Endodermal cell (in vitro differentiated cells): ENCODE results near the gene PDHX. TPM values are rescaled to one million over a fixed set of nuclear protein-coding genes. Genes with fewer than 3 reads are reported as not detected.

Experiments used
- DNase-seq: peaks from one replicate; pipeline ENCODE4 v3.0.0-alpha.2; 2017
- H3K27ac ChIP-seq: 2 replicates; pipeline ENCODE4 v1.5.1; 2013; ENCODE audit warnings: mild to moderate bottlenecking, low read depth, low read length, moderate library complexity
- H3K27me3 ChIP-seq: 2 replicates; pipeline ENCODE4 v1.6.1; 2013; ENCODE audit warnings: mild to moderate bottlenecking, low read length, moderate library complexity; ENCODE audit not compliant: insufficient read depth, control insufficient read depth, poor library complexity, severe bottlenecking
- H3K36me3 ChIP-seq: 2 replicates; pipeline ENCODE4 v1.7.0; 2013; ENCODE audit warnings: mild to moderate bottlenecking, low read length, moderate library complexity; ENCODE audit not compliant: control insufficient read depth, insufficient read depth
- H3K4me1 ChIP-seq: one replicate; pipeline ENCODE4 v1.7.0; 2013; ENCODE audit warnings: low read length; ENCODE audit not compliant: control insufficient read depth, insufficient read depth
- H3K4me3 ChIP-seq: 2 replicates; pipeline ENCODE4 v1.5.1; 2013; ENCODE audit warnings: mild to moderate bottlenecking, low read length, moderate library complexity
- H3K9ac ChIP-seq: 2 replicates; pipeline ENCODE4 v1.6.1; 2013; ENCODE audit warnings: mild to moderate bottlenecking, low read length, moderate library complexity; ENCODE audit not compliant: poor library complexity, severe bottlenecking; ENCODE audit errors: extremely low read depth
- H3K9me3 ChIP-seq: 2 replicates; pipeline ENCODE4 v1.6.1; 2013; ENCODE audit warnings: mild to moderate bottlenecking, low read length, moderate library complexity; ENCODE audit not compliant: control insufficient read depth
- H3K27ac Mint-ChIP-seq: 2 replicates; pipeline ENCODE4 v1.8.0; 2020; ENCODE audit warnings: mixed read lengths
- H3K27me3 Mint-ChIP-seq: 2 replicates; pipeline ENCODE4 v1.8.0; 2021; ENCODE audit warnings: mild to moderate bottlenecking, mixed read lengths; ENCODE audit not compliant: insufficient read depth
- H3K36me3 Mint-ChIP-seq: 2 replicates; pipeline ENCODE4 v1.8.0; 2020; ENCODE audit warnings: low read depth, mixed read lengths
- H3K4me1 Mint-ChIP-seq: 2 replicates; pipeline ENCODE4 v1.8.0; 2020; ENCODE audit warnings: mixed read lengths
- H3K4me3 Mint-ChIP-seq: 2 replicates; pipeline ENCODE4 v1.8.0; 2020; ENCODE audit warnings: mild to moderate bottlenecking, moderate library complexity, mixed read lengths
- H3K9me3 Mint-ChIP-seq: 2 replicates; pipeline ENCODE4 v1.8.0; 2020; ENCODE audit warnings: mild to moderate bottlenecking, mixed read lengths
- WGBS, 2 experiments: methylation state at CpG; one replicate each; pipeline versions ENCODE4 v1.1.5 to v1.1.7; 2013; ENCODE audit warnings: missing lambda C conversion rate in 2 of 2, mixed read lengths in 1 of 2; ENCODE audit not compliant: insufficient coverage in 1 of 2, insufficient read length in 1 of 2; 5-methylcytosine and 5-hydroxymethylcytosine counted together
- total RNA-seq, 2 donors: library from RNA; stranded (reverse); fragmentation: NEBNext Ultra II Directional in 1 of 2; extraction: Animal tissue kit (Norgen Biotek cat#: 25700) in 1 of 2; gene quantifications; 2 replicates in 1 of 2; 3 replicates in 1 of 2; pipeline ENCODE4 v1.2.1, GENCODE V29; 2021
- TF ChIP-seq, protein P1 (sequence below): fragments of 200-600 bp; sonication (generic); conservative IDR thresholded peaks from 2 replicates; pipeline ENCODE4 v1.5.0; 2021; ENCODE audit warnings: antibody characterized with exemption, mild to moderate bottlenecking

PDHX gene
- total RNA-seq, 2 donors from 2014 or later: 42.0 to 48.6 TPM

DNA sequence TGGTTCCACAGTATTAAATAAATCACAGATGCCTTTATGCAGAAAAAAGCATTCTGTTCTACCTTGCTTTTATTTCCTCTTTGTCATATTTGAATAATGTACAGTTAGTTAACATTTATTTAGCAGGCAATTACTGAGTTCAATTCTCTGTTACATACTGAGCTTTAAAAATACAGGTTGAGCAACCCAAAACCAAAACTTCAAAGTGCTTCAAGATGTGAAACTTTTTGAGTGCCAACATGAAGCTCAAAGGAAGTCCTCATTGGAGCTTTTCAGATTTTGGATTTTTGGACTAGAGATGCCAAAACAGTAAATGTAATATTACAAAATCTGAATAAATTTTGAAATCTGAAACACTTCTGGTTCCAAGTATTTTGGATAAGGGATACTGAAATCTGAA is 54.1 kb downstream of the PDHX start:
- Mint-ChIP-seq H3K27me3 (no peaks in the 10 kb centered on the region), H3K27ac (no peak overlapping the region), H3K9me3 (peaks cover 8% of the 10 kb centered on the region), H3K4me1 (peaks cover 5% of the 10 kb centered on the region), H3K4me3 (no peak overlapping the region), H3K36me3 (peaks cover 77% of the 10 kb centered on the region)
- Histone ChIP-seq H3K36me3 (peaks cover 88% of the 10 kb centered on the region), H3K9me3 (peaks cover 32% of the 10 kb centered on the region), H3K4me1 (no peaks in the 10 kb centered on the region), H3K27me3 (no peaks in the 10 kb centered on the region), H3K4me3 (no peak overlapping the region), H3K27ac (no peak overlapping the region), H3K9ac (no peak overlapping the region)
- DNase-seq: no peak
- TF ChIP-seq, protein P1, sequence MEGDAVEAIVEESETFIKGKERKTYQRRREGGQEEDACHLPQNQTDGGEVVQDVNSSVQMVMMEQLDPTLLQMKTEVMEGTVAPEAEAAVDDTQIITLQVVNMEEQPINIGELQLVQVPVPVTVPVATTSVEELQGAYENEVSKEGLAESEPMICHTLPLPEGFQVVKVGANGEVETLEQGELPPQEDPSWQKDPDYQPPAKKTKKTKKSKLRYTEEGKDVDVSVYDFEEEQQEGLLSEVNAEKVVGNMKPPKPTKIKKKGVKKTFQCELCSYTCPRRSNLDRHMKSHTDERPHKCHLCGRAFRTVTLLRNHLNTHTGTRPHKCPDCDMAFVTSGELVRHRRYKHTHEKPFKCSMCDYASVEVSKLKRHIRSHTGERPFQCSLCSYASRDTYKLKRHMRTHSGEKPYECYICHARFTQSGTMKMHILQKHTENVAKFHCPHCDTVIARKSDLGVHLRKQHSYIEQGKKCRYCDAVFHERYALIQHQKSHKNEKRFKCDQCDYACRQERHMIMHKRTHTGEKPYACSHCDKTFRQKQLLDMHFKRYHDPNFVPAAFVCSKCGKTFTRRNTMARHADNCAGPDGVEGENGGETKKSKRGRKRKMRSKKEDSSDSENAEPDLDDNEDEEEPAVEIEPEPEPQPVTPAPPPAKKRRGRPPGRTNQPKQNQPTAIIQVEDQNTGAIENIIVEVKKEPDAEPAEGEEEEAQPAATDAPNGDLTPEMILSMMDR: no peak

DNA sequence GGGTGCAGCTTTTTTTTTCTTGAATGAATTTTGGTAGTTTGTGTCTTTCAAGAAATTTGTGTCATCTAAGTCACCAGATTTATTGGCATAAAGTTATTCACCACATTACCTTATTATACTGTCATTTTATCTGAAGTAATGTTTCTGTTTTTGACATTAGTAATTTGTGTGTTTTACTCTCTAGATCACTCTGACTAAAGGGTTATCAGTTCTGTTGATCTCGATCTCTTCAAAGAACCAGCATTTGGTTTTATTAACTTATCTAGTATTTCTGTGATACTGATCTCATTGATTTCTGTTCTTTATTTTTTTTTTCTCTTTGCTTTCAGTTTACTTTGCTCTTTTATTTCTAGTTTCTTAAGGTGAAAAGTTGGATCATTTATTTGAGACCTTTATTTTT is 55.5 kb downstream of the PDHX start:
- no peak for DNase-seq
- H3K9me3 Mint-ChIP-seq: peaks cover 8% of the 10 kb centered on the region
- Histone ChIP-seq H3K4me1 (no peaks in the 10 kb centered on the region), H3K27me3 (no peaks in the 10 kb centered on the region), H3K4me3 (no peak overlapping the region), H3K9me3 (peaks cover 32% of the 10 kb centered on the region), H3K9ac (no peak overlapping the region), H3K36me3 (peaks cover 78% of the 10 kb centered on the region), H3K27ac (no peak overlapping the region)
- TF ChIP-seq, protein P1: no peak
- no peaks in the 10 kb centered on the region for H3K27me3 Mint-ChIP-seq
- peaks cover 19% of the 10 kb centered on the region for H3K4me1 Mint-ChIP-seq
- H3K4me3 Mint-ChIP-seq: no peak overlapping the region
- WGBS, 2 experiments: 100% methylated on average over 1 of the region's 1 CpG; no CpG with 5 or more reads in 1 of the 2 experiments
- peaks cover 66% of the 10 kb centered on the region for H3K36me3 Mint-ChIP-seq
- H3K27ac Mint-ChIP-seq: no peak overlapping the region

DNA sequence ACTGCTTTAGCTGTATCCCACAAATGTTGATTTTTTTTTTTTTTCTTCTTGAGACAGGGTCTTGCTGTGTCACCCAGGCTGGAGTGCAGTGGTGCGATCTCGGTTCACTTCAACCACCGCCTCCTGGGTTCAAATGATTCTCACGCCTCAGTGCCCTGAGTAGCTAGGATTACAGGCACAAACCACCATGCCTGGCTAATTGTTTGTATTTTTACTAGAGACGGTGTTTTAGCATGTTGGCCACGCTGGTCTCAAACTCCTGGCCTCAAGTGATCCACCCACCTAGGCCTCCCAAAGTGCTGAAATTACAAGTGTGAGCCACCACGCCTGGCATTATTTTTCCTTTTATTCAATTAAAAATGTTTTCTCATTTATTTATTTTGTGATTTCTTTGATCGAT is 55.9 kb downstream of the PDHX start:
- H3K27ac Mint-ChIP-seq: no peak overlapping the region
- H3K4me1 ChIP-seq: no peaks in the 10 kb centered on the region
- no peak overlapping the region for H3K9ac ChIP-seq
- TF ChIP-seq, protein P1: no peak
- peaks cover 8% of the 10 kb centered on the region for H3K9me3 Mint-ChIP-seq
- H3K27me3 ChIP-seq: no peaks in the 10 kb centered on the region
- peaks cover 23% of the 10 kb centered on the region for H3K4me1 Mint-ChIP-seq
- no peak overlapping the region for H3K4me3 Mint-ChIP-seq
- no peaks in the 10 kb centered on the region for H3K27me3 Mint-ChIP-seq
- WGBS, 2 experiments: 84 to 93% methylated on average over 6 to 7 of the region's 8 CpGs
- H3K36me3 Mint-ChIP-seq: peaks cover 64% of the 10 kb centered on the region
- H3K27ac ChIP-seq: no peak overlapping the region
- DNase-seq: no peak
- H3K4me3 ChIP-seq: no peak overlapping the region
- peaks cover 74% of the 10 kb centered on the region for H3K36me3 ChIP-seq
- H3K9me3 ChIP-seq: peaks cover 32% of the 10 kb centered on the region
